ENCODE measurements around the gene ANO6. TPM values are rescaled to one million over a fixed set of nuclear protein-coding genes. Genes with fewer than 3 reads are reported as not detected.

ANO6 gene
- total and polyA plus RNA-seq, 4 donors = 18.6 to 52.3 (median 29.1) TPM

- 94% methylated on average over 2 of the region's 2 CpGs for WGBS
Measured at GRCh38 chr12:45285717-45286116, 69.8 kb downstream of the ANO6 start.

GRCh38 chr12:45286621-45287020 is 70.7 kb downstream of the ANO6 start:
- Histone ChIP-seq H3K4me1 (ENCODE audit: control insufficient read depth in 4 of 4, insufficient read depth in 4 of 4, low read length in 3 of 4) (peaks cover 0 to 7% (median 2%) of the 10 kb centered on the region in 4 donors), H3K36me3 (ENCODE audit: control insufficient read depth in 4 of 4, insufficient read depth in 3 of 4, low read depth in 1 of 4, low read length in 3 of 4) (no peaks in the 10 kb centered on the region), H3K9ac (ENCODE audit: low read depth in 1 of 2, low read length in 2 of 2) (no peak overlapping the region), H3K27me3 (ENCODE audit: control insufficient read depth in 4 of 4, insufficient read depth in 4 of 4, low read length in 3 of 4) (no peaks in the 10 kb centered on the region), H3K27ac (ENCODE audit: low read depth in 1 of 2, low read length in 2 of 2) (no peak overlapping the region), H3K9me3 (ENCODE audit: control insufficient read depth in 4 of 4, low read length in 3 of 4) (no peaks in the 10 kb centered on the region), H3K4me3 (ENCODE audit: low read depth in 1 of 3, low read length in 3 of 3) (no peak overlapping the region)
- DNase-seq (ENCODE audit: low spot score) = no peak
- 93% methylated on average over 2 of the region's 2 CpGs for WGBS
- TF ChIP-seq FOXA1 (IDR thresholded peaks at IDR 0.05) = no peak
- no peak for TF ChIP-seq MAX (IDR thresholded peaks at IDR 0.05)
- TF ChIP-seq ATF3 (IDR thresholded peaks at IDR 0.05) = no peak
- TF ChIP-seq CTCF (IDR thresholded peaks at IDR 0.05; ENCODE audit: low read depth, low read length, missing input control) = no peak
- TF ChIP-seq TAF1 (conservative IDR thresholded peaks at IDR 0.05) = no peak
- no peak for TF ChIP-seq NR2F2 (IDR thresholded peaks at IDR 0.05)
- no peak for TF ChIP-seq RAD21 (IDR thresholded peaks at IDR 0.05)
- TF ChIP-seq HNF4G (IDR thresholded peaks at IDR 0.05) = no peak
- TF ChIP-seq GABPA (IDR thresholded peaks at IDR 0.05 in 1 of 2, conservative IDR thresholded peaks at IDR 0.05 in 1 of 2) = no peak

More at GRCh38 chr12:45285717-45286116, 69.8 kb downstream of the ANO6 start:
- H3K27ac ChIP-seq (ENCODE audit: low read depth in 1 of 2, low read length in 2 of 2) = no peak overlapping the region
- H3K27me3 ChIP-seq (ENCODE audit: control insufficient read depth in 4 of 4, insufficient read depth in 4 of 4, low read length in 3 of 4) = no peaks in the 10 kb centered on the region
- no peak overlapping the region for H3K4me3 ChIP-seq (ENCODE audit: low read depth in 1 of 3, low read length in 3 of 3)
- no peaks in the 10 kb centered on the region for H3K9me3 ChIP-seq (ENCODE audit: control insufficient read depth in 4 of 4, low read length in 3 of 4)
- DNase-seq (ENCODE audit: low spot score) = no peak
- H3K36me3 ChIP-seq (ENCODE audit: control insufficient read depth in 4 of 4, insufficient read depth in 3 of 4, low read depth in 1 of 4, low read length in 3 of 4) = no peaks in the 10 kb centered on the region
- no peak overlapping the region for H3K9ac ChIP-seq (ENCODE audit: low read depth in 1 of 2, low read length in 2 of 2)
- H3K4me1 ChIP-seq (ENCODE audit: control insufficient read depth in 4 of 4, insufficient read depth in 4 of 4, low read length in 3 of 4) = peaks cover 0 to 7% (median 2%) of the 10 kb centered on the region in 4 donors
- TF ChIP-seq REST (IDR thresholded peaks at IDR 0.05) (no peak), JUND (IDR thresholded peaks at IDR 0.05) (no peak), ATF3 (IDR thresholded peaks at IDR 0.05) (no peak), CTCF (IDR thresholded peaks at IDR 0.05; ENCODE audit: low read depth, low read length, missing input control) (no peak), HNF4G (IDR thresholded peaks at IDR 0.05) (no peak), NR2F2 (IDR thresholded peaks at IDR 0.05) (no peak), FOXA1 (IDR thresholded peaks at IDR 0.05) (no peak), FOXA2 (IDR thresholded peaks at IDR 0.05) (no peak), TAF1 (conservative IDR thresholded peaks at IDR 0.05) (no peak), RXRA (IDR thresholded peaks at IDR 0.05) (no peak), HNF4A (conservative IDR thresholded peaks at IDR 0.05) (no peak), EGR1 (IDR thresholded peaks at IDR 0.05; ENCODE audit: low read depth in 2 of 2) (no peak), GABPA (IDR thresholded peaks at IDR 0.05 in 1 of 2, conservative IDR thresholded peaks at IDR 0.05 in 1 of 2) (no peak)

All from liver (tissue), 9 donors.